Glomerular visceral epithelial cell (primary cell): ENCODE data around the gene HOXA2.

Experiments
- DNase-seq: peaks from one replicate; pipeline ENCODE4 v3.0.0-alpha.2; 2016; ENCODE audit errors: extremely low spot score

The HOXA2 gene

DNA sequence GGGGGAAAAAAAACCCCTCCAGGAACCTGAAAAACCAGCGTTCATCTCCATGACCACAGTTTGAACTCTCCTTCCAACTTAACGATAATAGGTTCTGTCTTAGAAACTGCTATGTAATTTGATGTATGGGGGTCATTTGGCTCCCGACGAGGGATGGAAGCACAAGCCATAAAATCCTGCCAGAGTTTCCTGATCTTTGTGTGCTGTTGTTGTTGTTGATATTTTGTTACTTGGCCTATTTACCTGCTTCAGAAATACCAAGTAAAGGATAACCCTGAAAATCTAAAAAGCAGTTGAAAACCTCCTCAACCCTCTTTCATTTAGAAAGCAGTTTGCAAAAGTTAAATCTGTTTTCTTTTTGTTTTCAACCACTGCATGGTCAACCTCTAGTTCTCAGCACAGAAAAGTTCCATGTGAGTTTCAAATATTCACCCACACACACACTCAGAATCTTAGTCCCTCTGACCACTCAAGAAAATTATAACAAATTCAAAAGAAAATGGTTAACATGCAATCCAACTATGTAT is 9.3 kb upstream of the HOXA2 start:
- no peak for DNase-seq

GRCh38 chr7:27111042-27111750 is 8.7 kb upstream of the HOXA2 start:
- peak; percentile 67 for DNase-seq

DNA sequence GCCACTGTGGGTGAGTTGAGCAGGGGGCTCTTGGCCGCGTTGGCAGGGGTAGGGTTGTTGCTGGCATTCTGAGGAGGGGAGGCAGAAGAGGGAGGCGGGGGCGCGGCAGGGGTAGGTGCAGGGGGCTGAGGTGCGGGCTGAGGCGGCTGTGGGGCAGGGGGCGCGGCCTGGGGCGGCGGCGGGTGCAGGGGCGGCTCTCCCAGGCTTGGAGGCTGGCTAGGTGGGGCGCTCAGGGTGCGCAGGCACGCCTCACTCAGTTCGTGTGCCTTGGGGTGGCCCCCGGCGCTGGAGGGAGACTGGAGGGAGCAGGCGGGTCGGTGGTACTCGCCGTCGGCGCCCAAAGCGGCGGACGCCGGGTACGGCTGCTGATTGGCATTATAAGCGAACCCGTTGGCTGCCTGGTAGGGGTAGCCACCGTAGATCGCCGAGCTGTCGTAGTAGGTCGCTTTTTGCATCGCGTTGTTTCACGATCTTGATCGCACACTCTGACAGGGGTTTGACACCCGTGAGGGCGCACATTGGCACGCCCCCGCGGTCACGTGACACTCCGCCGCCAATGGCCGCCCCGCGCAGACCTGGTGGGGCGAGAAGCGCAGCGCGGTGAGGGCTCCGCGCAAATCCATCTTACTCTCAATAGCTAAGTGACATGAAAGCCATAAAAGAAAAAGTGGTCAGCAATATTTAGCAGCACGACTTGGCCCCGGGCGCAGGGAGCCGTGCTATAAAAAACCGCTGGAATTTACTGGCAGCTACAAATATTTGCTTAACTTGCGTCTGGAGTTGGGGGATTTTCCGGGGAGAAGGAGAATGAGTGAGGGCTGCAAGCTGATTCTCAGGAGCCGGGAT is 7.9 kb upstream of the HOXA2 start:
- DNase-seq = peak; percentile 59

DNA sequence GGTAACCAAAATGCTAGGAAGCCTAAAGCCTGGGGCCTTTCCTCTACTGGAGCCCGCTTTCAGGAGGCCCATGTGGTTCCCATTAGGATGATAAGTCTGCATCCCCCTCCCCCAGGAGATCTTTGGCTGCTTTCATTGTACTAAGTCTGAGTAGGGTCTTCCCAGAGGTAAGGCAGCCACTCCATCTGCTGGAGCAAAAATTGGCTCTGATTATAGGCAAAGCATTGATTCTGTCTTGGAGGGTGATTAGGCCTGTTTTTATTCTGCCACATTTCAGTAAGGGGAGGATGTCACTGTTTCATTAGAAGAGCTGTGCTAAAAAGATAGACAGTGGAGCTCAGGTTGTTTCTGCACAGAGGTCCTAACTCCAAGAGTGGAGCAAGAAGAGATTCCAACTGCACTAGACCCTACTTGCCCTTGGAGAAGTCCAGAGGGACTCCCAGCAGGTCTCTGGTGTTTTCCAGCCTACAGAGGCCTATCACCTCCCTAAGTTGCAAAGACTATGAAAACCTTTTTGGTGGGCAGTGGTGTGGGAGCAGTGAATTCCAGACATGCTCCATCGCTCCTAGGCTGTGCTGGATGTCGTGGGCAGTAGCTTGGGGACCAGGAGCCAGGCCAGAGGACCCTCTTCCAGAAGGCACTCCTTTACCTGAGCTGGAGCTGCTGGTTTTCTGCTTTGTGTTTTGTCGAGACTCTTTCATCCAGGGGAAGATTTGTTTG is 7.1 kb upstream of the HOXA2 start:
- no peak for DNase-seq

DNA sequence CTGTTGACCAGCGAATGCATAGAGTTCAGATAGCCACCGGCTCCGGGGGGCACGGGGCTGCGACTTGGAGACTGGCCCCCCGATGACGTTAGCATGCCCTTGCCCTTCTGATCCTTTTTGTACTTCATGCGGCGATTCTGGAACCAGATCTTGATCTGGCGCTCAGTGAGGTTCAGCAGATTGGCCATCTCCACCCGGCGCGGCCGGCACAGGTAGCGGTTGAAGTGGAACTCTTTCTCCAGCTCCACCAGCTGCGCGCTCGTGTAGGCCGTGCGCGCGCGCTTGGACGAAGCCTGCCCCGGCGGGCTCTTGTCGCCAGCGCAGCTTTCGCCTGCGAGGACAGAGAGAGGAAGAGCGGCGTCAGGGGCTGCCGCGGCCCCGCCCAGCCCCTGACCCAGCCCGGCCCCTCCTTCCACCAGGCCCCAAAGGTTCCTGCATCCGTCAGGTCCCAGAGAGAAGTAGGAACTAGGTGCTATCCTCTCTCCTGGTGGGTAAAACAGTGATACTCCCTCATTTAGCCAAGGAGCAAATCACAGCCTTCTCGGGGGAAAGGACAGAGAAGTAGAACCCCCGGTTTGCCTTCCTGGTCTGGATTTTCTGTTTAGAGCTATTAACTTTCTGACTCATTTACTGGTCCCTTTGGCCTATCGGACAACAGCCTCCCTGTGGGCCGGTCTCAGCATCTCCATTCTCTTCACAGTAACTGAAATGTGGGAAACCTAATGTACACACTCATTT is 6.1 kb upstream of the HOXA2 start:
- DNase-seq = no peak

DNA sequence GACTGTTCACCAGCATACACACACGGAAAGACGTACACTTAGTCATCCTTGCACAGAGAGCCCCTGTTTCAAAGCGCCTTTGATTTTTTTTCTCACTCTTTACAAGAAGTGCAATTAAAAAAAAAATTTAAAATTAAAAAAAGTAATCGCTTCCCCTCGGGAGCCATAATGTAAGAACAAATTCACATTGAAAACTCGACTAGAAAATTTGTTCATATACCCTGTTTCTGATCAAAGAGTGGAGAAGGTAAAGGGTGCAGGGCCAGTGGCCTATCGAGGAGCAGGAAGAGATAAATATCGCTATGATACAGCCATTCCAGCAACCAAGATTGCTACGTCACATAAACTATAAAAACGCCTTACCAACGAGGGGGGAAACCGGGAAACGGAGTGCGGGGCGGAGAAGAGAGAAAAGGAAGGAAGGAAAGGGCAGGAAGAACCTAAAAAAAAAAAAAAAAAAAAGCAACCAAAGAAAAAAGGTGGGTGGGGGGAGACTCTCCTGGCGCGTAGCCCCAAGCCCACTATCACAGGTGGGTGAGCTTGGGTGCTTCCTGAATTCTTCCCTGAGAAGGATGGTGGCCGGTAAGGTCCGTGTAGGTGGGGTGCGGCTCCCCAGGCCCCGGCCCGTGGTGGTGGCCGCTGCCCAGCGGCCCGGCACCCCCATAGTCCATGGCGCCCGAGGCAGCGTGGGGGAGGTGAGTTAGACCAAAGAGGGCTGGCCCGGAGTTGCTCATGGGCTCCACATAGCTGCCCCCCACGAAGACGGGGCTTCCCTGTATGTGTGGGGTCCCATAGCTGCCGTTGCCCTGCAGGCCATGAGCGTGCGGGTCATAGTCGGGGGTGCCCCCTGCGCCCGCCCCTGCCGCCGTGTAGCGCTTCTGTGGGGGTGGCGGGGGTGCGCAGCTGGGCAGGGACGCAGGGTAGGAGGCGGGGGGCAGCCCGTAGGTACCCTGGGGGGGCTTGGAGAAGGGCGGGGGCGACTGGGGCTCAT is 5.2 kb upstream of the HOXA2 start:
- DNase-seq = no peak

DNA sequence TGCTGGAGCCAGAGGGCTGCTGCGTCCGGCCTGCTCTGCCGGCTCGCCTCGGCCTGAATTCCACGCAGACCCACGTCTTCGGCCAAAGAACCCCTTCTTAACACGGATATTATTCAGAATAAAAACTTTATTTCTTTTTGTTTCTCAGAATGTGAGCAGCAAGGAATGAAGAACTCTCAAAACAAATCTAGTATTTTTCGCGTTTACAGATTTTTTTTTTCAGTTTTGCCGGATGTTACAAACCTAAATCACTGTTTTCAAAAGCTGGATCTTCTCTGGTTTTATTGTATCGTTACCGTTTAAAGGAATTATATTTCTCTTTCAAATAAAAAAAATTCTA is 4.4 kb upstream of the HOXA2 start:
- no peak for DNase-seq

GRCh38 chr7:27106181-27106900 is 3.9 kb upstream of the HOXA2 start:
- DNase-seq = no peak

DNA sequence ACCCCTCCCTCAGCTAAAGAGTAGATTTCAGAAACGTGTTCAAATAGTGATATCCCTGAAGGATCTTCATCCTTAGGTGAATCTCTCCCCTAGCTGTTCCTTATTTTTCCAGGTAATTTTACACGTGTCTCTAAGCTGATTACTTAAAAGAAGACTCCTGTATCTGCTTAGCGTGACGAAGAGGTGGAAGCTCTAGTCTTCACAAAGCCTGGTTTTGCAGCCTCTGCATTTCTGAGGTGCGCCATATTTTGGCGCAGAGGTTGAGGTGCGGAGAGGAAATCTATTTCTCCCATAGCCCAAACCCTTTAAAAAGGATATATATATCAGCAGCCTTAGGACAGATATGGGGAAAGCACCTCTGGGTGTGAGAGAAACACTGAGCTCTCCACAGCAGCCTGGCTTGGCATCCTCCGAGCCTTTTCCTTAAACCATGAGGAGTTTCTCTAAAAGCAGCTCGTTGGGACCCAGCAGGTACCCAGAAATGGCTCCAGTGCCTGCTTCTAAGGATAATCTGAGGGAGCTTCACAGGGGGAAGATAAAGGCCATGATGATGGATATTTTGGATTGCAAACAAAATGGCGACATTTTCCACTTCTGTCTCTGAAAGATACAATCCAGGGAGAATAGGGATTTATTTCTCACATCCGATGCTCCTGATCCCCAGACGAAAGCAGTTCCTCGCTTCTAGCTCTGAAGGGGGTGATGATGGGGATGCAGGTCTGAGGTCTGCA is 3.0 kb upstream of the HOXA2 start:
- DNase-seq = no peak

- DNase-seq = no peak
These were observed 2.0 kb upstream of the HOXA2 start for GRCh38 chr7:27104341-27105058.

DNA sequence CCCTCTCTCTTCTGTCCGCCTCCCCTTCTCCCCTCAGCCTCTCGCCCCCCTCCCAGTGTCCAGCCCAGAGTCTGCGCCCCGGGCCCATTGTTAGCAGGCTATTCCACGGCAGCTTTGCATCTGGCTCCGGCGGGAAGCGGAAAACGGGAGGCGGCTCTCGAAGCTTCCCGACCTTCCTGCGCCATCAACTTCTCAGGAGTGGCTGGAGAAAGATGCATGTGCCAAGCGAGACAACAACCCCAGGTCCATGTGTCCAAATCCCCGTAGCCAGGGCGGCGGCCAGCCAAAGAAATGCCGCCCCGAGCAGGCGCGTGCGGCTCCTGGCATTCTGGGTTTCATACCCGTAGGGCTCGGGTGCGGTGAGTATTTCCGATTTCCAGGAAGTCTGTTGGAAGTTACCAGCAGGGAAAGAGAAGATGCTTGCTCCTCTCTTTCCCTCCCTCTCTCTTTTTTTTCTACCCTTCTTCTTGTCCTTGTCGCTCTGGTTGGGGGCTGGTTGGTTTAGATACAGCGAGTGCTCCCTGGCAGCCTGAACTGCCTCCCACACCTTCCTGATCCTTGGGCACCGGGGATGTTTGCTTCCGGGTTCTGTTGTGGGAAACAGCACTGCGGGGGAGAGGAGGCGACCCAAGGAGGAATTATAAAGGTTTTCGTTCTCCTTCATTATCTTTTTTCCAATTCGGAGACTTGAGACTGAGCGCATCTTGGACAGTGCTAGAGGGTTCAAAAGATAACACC is 1.2 kb upstream of the HOXA2 start:
- no peak for DNase-seq

DNA sequence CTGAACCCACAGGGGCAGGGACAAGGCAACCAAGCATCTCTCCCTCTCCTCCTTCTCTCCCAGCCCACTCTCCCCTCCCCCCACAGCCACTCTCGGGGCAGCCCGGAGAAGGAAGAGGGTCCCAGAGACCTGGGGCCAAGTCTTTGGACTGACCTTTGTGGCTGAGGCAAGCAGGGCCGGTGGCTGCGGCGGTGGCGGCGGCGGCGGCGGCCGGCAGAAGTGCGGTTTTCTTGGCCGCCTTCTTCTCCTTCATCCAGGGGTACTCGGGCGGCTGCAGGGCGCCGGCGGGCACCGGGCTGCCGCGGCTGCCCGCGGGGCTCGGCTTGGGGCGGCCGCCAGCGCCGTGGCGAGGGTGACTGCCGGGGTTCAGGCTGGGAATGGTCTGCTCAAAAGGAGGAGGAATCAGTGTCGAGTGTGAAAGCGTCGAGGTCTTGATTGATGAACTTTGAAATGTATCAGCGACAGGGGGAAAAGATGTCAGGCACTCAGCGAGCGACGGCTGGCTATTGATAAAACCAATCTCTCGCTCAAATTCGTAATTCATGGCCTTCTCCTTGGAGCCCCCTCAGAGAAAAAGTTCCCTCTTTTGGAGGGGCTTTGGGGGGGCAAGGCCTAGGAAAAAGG is 414 bp downstream of the HOXA2 start:
- no peak for DNase-seq

GRCh38 chr7:27101171-27101956 is 1.1 kb downstream of the HOXA2 start:
- DNase-seq = no peak

- DNase-seq = no peak
These were observed 1.8 kb downstream of the HOXA2 start for GRCh38 chr7:27100694-27101170.

GRCh38 chr7:27099453-27100370 is 2.8 kb downstream of the HOXA2 start:
- DNase-seq = no peak
